Measurements from ENCODE around the gene TECPR2.

Gene TECPR2

DNA sequence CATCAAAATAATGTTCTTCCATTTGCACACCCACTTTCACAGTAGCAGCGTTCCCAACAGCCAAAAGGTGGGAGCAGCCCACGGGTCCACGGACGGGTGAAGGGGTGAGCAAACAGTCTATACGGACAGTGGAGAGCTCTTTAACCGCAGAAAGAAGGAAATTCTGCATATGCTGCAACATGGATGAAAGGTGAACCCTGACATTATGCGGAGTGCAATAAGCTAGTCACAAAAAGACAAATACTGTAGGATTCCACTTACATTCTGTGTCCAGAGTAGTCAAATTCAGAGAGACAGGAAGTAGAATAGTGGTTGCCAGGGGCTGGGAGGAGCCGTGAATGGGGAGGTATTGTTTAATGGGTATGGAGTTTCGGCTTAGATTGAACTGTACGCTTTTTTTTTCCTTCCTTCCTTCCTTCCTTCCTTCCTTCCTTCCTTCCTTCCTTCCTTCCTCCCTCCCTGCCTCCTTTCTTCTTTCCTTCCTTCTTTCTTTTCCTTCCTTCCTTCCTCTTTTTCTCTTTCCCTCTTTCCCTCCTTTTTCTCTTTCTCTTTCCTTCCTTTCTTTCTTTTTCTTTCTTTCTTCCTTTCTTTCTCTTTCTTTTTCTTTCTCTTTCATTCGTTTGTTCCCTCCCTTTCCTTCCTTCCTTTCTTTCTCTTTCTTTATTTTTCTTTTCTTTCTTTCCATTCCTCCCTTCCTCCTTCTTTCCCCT is 162.6 kb downstream of the TECPR2 start:
- TF ChIP-seq, protein P1, sequence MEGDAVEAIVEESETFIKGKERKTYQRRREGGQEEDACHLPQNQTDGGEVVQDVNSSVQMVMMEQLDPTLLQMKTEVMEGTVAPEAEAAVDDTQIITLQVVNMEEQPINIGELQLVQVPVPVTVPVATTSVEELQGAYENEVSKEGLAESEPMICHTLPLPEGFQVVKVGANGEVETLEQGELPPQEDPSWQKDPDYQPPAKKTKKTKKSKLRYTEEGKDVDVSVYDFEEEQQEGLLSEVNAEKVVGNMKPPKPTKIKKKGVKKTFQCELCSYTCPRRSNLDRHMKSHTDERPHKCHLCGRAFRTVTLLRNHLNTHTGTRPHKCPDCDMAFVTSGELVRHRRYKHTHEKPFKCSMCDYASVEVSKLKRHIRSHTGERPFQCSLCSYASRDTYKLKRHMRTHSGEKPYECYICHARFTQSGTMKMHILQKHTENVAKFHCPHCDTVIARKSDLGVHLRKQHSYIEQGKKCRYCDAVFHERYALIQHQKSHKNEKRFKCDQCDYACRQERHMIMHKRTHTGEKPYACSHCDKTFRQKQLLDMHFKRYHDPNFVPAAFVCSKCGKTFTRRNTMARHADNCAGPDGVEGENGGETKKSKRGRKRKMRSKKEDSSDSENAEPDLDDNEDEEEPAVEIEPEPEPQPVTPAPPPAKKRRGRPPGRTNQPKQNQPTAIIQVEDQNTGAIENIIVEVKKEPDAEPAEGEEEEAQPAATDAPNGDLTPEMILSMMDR (IDR thresholded peaks at IDR 0.05): no peak

DNA sequence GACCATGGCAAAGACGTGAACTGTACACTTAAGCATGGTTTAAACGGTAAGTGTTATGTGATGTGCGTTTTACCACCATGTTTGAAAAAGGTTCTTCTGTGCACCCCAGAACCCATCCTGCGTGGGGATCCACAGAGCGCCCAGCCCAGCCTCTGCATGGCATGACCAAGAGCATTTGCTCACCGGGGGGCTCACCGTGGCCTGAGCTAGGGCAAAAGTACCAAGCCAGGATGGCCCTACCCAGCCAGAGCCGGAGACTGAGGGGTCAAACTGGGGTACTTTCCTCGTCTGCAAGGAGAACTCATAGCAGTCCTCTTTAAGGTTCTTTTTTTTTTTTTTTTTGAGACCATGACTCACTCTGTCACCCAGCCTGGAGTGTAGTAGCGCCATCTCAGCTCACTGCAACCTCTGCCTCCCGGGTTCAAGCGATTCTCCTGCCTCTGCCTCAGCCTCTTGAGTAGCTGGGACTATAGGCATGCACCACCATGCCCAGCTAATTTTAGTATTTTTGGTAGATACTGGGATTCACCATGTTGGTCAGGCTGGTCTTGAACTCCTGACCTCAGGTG is 163.3 kb downstream of the TECPR2 start:
- TF ChIP-seq, protein P1 (IDR thresholded peaks at IDR 0.05): no peak

DNA sequence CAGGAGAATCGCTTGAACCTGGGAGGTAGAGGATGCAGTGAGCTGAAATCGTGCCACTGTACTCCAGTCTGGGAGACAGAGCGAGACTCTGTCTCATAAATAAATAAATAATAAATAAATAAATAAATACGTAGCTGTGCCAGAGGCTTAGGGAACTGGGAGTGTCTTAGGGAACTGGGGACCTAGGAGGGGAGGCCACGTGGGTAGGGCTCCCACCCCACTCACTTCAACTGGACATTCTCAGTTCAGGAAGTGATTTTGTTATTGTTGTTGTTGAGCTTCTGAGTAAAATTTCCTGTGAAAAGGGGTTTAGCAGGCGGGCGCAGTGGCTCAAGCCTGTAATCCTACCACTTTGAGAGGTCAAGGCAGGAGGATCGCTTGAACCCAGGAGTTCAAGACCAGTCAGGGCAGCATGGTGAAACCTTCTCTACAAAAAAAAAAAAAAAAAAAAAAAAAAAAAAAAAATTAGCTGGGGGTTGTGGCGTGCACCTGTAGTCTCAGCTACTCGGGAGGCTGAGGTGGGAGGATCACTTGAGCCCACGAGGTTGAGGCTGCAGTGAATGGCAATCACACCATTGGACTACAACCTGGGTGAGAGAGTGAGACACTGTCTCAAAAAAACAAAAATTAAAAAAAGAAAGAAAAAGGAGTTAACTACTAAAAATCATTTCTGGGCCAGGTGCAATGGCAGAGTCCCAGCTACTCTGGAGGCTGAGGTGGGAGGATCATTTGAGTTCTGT is 165.9 kb downstream of the TECPR2 start:
- TF ChIP-seq, protein P1 (IDR thresholded peaks at IDR 0.05): no peak

DNA sequence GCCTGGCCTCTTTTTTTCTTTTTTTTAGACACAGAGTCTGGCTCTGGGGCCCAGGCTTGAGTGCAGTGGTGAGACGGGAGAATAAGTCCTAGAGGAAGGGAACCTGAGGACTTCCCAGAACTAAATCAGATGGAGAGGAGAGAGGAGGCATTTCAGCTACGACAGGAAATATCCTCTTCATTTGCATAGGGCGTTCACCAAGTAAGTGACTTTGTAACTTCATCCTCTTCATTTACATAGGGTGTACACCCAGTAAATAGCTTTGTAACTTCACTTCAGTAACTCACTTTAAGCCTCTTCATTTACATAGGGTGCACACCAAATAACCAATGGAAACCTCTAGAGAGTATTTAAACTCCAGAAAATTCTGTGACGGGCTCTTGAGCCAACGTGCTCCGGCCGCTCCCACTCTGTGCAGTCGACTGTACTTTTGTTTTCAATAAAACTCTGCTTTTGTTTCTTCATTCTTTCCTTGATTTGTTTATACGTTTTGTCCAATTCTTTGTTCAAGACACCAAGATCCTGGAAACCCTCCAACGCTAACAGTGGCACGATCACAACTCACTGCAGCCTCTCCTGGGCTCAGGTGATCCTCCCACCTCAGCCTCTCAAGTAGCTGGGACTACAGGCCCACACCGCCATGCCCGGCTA is 168.2 kb downstream of the TECPR2 start:
- TF ChIP-seq, protein P1 (IDR thresholded peaks at IDR 0.05): no peak

DNA sequence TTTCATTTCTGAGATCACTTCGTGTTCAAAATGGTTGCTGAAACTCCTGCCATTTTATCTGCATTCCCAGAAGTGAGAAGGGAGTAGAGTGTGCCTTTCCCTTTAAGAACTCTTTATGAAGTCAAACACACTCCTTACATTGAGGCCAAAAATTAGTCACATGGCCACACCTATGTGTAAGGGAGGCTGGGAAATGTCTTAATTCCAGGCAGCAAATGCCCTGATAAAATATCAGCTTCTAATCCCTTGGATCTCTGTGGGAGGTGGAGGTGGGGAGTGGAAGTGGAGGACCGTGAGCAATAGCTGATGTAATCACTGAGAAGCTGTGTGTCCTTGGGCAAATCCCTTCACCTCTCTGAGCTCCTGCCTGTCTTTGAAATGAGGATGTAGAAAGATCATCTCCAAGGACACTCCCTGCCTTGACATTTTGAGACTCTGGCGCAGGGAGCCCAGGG is 169.5 kb downstream of the TECPR2 start:
- TF ChIP-seq, protein P1 (IDR thresholded peaks at IDR 0.05): no peak

DNA sequence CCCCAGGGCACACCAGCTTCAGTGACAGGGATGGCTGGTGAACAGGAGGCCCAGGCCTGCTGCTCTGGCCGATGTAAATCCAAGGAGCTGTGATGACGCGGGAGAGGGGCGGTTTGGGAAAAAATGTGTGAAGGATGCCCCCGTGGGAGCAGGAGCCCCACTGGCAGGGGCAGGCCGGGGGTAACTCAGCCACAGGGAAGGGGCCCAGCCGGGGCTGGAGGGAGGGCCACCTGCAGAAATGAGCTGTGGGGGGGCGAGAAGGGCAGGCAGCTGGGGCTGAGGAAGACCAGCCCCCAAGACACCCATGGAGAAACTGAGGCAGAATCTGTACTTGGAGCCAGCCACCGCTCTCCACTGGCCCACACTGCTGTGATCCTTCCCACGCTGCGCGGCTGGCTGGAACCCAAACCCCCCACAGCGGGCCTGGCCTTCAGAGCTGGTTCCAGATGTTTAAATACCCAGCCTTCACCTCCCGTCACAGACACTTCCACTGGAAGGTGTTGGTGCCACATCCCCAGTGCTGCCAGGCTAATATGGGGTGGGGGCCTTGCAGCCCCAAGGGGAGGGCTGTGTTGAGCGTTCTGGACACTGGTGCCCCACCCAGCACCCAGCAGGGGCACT is 175.3 kb downstream of the TECPR2 start:
- TF ChIP-seq, protein P1 (IDR thresholded peaks at IDR 0.05): no peak
